ENCODE measurements around the gene SSX2IP. TPM values are rescaled to one million over a fixed set of nuclear protein-coding genes. Genes with fewer than 3 reads are reported as not detected.
A peak's percentile ranks its signal among the peaks of the same experiment; 100 is the strongest.

The SSX2IP gene
- total and polyA plus RNA-seq, 9 of the 15 experiments (the other 6 are each of a cell fraction or from before 2014, with no cell fraction given), result 20.6 to 96.7 (median 61.7) TPM

- TF ChIP-seq, protein P1, sequence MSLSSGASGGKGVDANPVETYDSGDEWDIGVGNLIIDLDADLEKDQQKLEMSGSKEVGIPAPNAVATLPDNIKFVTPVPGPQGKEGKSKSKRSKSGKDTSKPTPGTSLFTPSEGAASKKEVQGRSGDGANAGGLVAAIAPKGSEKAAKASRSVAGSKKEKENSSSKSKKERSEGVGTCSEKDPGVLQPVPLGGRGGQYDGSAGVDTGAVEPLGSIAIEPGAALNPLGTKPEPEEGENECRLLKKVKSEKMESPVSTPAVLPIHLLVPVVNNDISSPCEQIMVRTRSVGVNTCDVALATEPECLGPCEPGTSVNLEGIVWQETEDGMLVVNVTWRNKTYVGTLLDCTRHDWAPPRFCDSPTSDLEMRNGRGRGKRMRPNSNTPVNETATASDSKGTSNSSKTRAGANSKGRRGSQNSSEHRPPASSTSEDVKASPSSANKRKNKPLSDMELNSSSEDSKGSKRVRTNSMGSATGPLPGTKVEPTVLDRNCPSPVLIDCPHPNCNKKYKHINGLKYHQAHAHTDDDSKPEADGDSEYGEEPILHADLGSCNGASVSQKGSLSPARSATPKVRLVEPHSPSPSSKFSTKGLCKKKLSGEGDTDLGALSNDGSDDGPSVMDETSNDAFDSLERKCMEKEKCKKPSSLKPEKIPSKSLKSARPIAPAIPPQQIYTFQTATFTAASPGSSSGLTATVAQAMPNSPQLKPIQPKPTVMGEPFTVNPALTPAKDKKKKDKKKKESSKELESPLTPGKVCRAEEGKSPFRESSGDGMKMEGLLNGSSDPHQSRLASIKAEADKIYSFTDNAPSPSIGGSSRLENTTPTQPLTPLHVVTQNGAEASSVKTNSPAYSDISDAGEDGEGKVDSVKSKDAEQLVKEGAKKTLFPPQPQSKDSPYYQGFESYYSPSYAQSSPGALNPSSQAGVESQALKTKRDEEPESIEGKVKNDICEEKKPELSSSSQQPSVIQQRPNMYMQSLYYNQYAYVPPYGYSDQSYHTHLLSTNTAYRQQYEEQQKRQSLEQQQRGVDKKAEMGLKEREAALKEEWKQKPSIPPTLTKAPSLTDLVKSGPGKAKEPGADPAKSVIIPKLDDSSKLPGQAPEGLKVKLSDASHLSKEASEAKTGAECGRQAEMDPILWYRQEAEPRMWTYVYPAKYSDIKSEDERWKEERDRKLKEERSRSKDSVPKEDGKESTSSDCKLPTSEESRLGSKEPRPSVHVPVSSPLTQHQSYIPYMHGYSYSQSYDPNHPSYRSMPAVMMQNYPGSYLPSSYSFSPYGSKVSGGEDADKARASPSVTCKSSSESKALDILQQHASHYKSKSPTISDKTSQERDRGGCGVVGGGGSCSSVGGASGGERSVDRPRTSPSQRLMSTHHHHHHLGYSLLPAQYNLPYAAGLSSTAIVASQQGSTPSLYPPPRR (CRISPR knock-in tag; IDR thresholded peaks at IDR 0.05; ENCODE audit: borderline replicate concordance), result no peak
- TF ChIP-seq NR3C1 (CRISPR knock-in tag; IDR thresholded peaks at IDR 0.05) (no peak), NEUROD1 (IDR thresholded peaks at IDR 0.05; ENCODE audit: borderline replicate concordance, low read depth, low read length, partially characterized antibody) (peak; percentile 79), HDAC8 (tag; IDR thresholded peaks at IDR 0.05) (no peak), MBD2 (IDR thresholded peaks at IDR 0.05; ENCODE audit: borderline replicate concordance, low read depth) (peak; percentile 73), ZNF347 (CRISPR knock-in tag; IDR thresholded peaks at IDR 0.05; ENCODE audit: low read depth) (no peak), ZNF253 (CRISPR knock-in tag; conservative IDR thresholded peaks at IDR 0.05) (no peak), TCF7L2 (IDR thresholded peaks at IDR 0.05; ENCODE audit: low read depth, low read length) (no peak), SUPT5H (IDR thresholded peaks at IDR 0.05) (peak; percentile 57), HDAC1 (IDR thresholded peaks at IDR 0.05) (peak in 1 of 2 experiments; percentile 78; a peak in 2 of 4 replicates), ZNF134 (CRISPR knock-in tag; conservative IDR thresholded peaks at IDR 0.05) (no peak), ZNF23 (CRISPR knock-in tag; IDR thresholded peaks at IDR 0.05) (no peak), MTA3 (IDR thresholded peaks at IDR 0.05; ENCODE audit: borderline replicate concordance) (peak; percentile 55; the same call in 1 of the 2 replicates), CBX8 (IDR thresholded peaks at IDR 0.05; ENCODE audit: borderline replicate concordance, extremely low read depth, low read depth, low read length, poor library complexity, severe bottlenecking) (no peak), C11orf30 (IDR thresholded peaks at IDR 0.05; ENCODE audit: low read depth) (0 out of 2 replicates have a peak, but pooled peaks have one; percentile 27), TEAD1 (CRISPR knock-in tag; IDR thresholded peaks at IDR 0.05) (no peak), RFX5 (IDR thresholded peaks at IDR 0.05; ENCODE audit: low read depth, low read length) (0 out of 2 replicates have a peak, but pooled peaks have one; percentile 14), SMARCC2 (IDR thresholded peaks at IDR 0.05; ENCODE audit: low read depth) (peak; percentile 93)
- TF ChIP-seq, protein P2, sequence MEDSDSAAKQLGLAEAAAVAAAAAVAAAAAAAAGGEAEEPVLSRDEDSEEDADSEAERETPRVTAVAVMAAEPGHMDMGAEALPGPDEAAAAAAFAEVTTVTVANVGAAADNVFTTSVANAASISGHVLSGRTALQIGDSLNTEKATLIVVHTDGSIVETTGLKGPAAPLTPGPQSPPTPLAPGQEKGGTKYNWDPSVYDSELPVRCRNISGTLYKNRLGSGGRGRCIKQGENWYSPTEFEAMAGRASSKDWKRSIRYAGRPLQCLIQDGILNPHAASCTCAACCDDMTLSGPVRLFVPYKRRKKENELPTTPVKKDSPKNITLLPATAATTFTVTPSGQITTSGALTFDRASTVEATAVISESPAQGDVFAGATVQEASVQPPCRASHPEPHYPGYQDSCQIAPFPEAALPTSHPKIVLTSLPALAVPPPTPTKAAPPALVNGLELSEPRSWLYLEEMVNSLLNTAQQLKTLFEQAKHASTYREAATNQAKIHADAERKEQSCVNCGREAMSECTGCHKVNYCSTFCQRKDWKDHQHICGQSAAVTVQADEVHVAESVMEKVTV (CRISPR knock-in tag; IDR thresholded peaks at IDR 0.05), result no peak
- TF ChIP-seq, protein P3, sequence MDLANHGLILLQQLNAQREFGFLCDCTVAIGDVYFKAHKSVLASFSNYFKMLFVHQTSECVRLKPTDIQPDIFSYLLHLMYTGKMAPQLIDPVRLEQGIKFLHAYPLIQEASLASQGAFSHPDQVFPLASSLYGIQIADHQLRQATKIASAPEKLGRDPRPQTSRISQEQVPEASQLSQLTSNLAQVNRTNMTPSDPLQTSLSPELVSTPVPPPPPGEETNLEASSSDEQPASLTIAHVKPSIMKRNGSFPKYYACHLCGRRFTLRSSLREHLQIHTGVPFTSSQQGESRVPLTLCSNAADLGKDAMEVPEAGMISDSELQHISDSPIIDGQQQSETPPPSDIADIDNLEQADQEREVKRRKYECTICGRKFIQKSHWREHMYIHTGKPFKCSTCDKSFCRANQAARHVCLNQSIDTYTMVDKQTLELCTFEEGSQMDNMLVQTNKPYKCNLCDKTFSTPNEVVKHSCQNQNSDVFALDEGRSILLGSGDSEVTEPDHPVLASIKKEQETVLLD (IDR thresholded peaks at IDR 0.05), result peak; percentile 66; the same call in 1 of the 2 replicates
Observed at GRCh38 chr1:84688463-84689061, 1.7 kb downstream of the SSX2IP start (continued).

Data from K562 (cell line).